AG04449 (cell line): ENCODE results near the gene PRDM2.

Experiments
- CTCF ChIA-PET: fragments of 350-600 bp; formaldehyde crosslinking; extraction: SDS; loops from one replicate; lab custom pipeline; 2021; ENCODE audit warnings: antibody characterized with exemption; lab: Yijun Ruan, JAX
- POLR2A ChIA-PET: fragments of 400-600, 350-600 bp; formaldehyde crosslinking; extraction: SDS; loops from one replicate; lab custom pipeline; 2020; ENCODE audit warnings: antibody characterized with exemption, inconsistent platforms; lab: Yijun Ruan, JAX
- DNase-seq: peaks from one replicate; pipeline ENCODE4 v3.0.0-alpha.2; 2010; ENCODE audit warnings: low read depth, low spot score
- H3K4me3 ChIP-seq: 2 replicates; pipeline ENCODE4 v1.5.1; 2011; ENCODE audit warnings: low read depth, mild to moderate bottlenecking, control low read depth, low read length
- CTCF ChIP-seq: IDR thresholded peaks from one replicate; pipeline ENCODE4 v1.5.1; 2011; ENCODE audit warnings: mild to moderate bottlenecking, moderate library complexity, low read length, control low read depth, inconsistent platforms; ENCODE audit not compliant: insufficient read depth; ENCODE audit errors: missing control alignments

The PRDM2 gene

DNA sequence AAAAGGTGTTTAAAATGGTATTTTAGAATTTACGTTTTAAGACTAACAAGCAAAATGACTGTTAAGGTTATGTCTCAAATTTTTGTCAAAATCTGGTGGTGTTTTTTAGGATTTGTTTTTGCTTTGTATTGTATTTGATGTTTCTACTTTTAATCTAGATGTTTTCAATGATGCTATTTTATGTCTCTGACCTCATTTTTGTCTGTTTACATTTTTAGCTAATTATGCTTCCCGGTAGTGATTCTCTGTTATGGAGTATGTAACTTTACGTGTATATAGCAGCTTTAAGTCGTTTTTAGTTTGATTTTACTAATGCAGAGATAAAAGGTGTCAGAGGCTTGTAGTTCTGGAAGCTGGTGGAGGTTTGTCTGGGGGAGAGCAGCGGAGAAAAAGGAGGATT is 71.8 kb downstream of the PRDM2 start:
- CTCF ChIA-PET: interaction anchor here (1.2 to 1.9 kb wide), 3 partner anchors 10 to 42 kb away, joined by 3 to 4 read pairs (median 3); no protein-coding TSS in a partner anchor
- no peak for TF ChIP-seq CTCF
- no peak for DNase-seq
- no peak overlapping the region for H3K4me3 ChIP-seq
- POLR2A ChIA-PET: no interaction called here

DNA sequence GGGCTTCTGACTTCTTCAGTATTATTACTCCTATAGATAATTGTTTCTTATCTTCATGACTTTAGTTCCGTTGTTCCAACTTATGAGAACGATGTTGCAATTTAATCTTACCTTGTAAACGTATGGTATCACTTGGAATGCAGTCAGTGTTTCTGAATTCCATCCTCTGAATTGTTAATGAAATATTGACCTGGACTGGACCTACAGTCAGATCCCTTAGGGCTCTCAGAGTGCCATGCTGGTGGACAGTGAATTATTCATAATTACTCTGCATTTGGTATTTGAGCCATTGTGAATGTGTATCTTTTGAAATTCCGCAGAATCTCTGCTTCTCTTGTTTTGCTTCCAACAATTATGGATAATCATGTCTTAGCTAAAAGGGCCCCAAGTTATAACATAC is 72.3 kb downstream of the PRDM2 start:
- H3K4me3 ChIP-seq: no peak overlapping the region
- DNase-seq: no peak
- POLR2A ChIA-PET: no interaction called here
- no peak for TF ChIP-seq CTCF
- CTCF ChIA-PET: interaction anchor here (1.2 to 1.9 kb wide), 3 partner anchors 10 to 41 kb away, joined by 3 to 4 read pairs (median 3); no protein-coding TSS in a partner anchor

GRCh38 chr1:13774121-13774520 is 74.1 kb downstream of the PRDM2 start:
- CTCF ChIA-PET: no interaction called here
- no peak for TF ChIP-seq CTCF
- no peak for DNase-seq
- no peak overlapping the region for H3K4me3 ChIP-seq
- POLR2A ChIA-PET: no interaction called here

GRCh38 chr1:13775459-13775858 is 75.5 kb downstream of the PRDM2 start:
- no peak for TF ChIP-seq CTCF
- ChIA-PET POLR2A (no interaction called here), CTCF (interaction anchor here (2.6 kb wide), 1 partner anchor 10 kb away, joined by 10 read pairs; no protein-coding TSS in a partner anchor)
- no peak overlapping the region for H3K4me3 ChIP-seq
- DNase-seq: no peak

DNA sequence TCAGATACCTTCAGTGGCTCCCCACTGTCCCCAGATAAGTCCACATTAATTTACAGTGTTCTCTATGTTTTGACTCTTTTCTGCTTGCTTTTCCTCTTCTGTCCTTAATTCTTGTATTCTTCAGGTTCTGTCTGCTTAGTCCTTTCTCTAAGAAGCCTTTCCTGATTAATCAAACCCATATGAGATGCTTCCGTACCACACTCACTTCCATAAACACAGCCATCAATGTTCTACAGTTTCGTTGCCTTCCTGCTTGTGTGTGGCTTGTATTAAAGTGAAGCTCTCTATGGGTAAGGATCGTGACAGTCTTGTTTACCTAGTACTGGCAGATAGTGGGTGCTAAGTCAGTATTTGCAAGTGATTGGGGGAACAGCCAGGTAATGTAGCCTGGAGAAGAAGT is 75.9 kb downstream of the PRDM2 start:
- ChIA-PET CTCF (interaction anchor here (2.6 kb wide), 1 partner anchor 11 kb away, joined by 10 read pairs; no protein-coding TSS in a partner anchor), POLR2A (no interaction called here)
- TF ChIP-seq CTCF: no peak
- DNase-seq: no peak
- H3K4me3 ChIP-seq: no peak overlapping the region

- H3K4me3 ChIP-seq: no peak overlapping the region
- TF ChIP-seq CTCF: no peak
- no peak for DNase-seq
- ChIA-PET CTCF (no interaction called here), POLR2A (no interaction called here)
Measured at GRCh38 chr1:13778431-13778830, 78.4 kb downstream of the PRDM2 start.
